ENCODE results near the gene AP5S1. TPM values are rescaled to one million over a fixed set of nuclear protein-coding genes. Genes with fewer than 3 reads are reported as not detected.

The AP5S1 gene
- total and polyA plus RNA-seq, 2 of the 4 experiments (the other 2 are of a cell fraction): 10.1 to 11.7 TPM

DNA sequence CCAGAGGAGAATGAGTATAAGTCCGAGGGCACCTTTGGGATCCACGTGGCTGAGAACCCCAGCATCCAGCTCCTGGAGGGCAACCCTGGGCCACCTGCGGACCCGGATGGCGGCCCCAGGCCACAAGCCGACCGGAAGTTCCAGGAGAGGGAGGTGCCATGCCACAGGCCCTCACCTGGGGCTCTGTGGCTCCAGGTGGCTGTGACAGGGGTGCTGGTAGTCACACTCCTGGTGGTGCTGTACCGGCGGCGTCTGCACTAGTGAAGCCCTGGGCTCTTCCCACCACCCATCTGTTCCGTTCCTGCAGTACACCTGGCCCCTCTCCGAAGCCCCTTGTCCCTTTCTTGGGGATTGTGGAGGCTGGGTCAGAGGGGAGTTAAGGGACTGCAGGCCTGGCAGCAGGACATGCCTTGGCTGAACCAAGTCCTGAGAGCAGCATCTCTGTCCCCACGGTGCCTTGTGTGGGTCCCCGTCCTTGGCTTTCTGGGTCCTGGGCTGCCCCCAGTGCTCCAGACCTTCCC, 45.6 kb downstream of the AP5S1 start:
- no peak overlapping the region for H3K4ac ChIP-seq (ENCODE audit: low read depth, low read length)
- POLR2A ChIA-PET (ENCODE audit: unreplicated experiment): no interaction called here
- DNase-seq: no peak
- no peak overlapping the region for H2BK15ac ChIP-seq (ENCODE audit: low read depth, low read length)
- no peak overlapping the region for H3K14ac ChIP-seq (replicated peaks; ENCODE audit: low read depth, low read length)
- no peak overlapping the region for H2AFZ ChIP-seq (replicated peaks; ENCODE audit: low read length, poor library complexity)
- no peak overlapping the region for H4K5ac ChIP-seq (ENCODE audit: low read depth, low read length)
- H2BK120ac ChIP-seq (ENCODE audit: low read depth, low read length): no peak overlapping the region
- BruUV-seq (replicated peaks): no TSS peak
- H3K9me3 ChIP-seq (ENCODE audit: control insufficient read depth, insufficient read depth, low read length): peaks cover 5% of the 10 kb centered on the region
- peaks cover 74% of the 10 kb centered on the region for H3K36me3 ChIP-seq (ENCODE audit: control insufficient read depth, insufficient read depth, low read length)
- no peak overlapping the region for H3K23ac ChIP-seq (ENCODE audit: low read depth, low read length)
- no peak overlapping the region for H2AK5ac ChIP-seq (ENCODE audit: low read depth, low read length)
- no peak overlapping the region for H3K56ac ChIP-seq (ENCODE audit: extremely low read depth, insufficient read depth, low read length)
- no peak overlapping the region for H3K18ac ChIP-seq (ENCODE audit: low read depth, low read length)
- no peak overlapping the region for H2BK5ac ChIP-seq (ENCODE audit: low read depth, low read length, poor library complexity, severe bottlenecking)
- H3K27ac ChIP-seq (ENCODE audit: insufficient read depth, low read length): no peak overlapping the region
- no peak overlapping the region for H3K4me2 ChIP-seq (ENCODE audit: low read depth, low read length)
- in situ Hi-C loops (cut with MboI; ENCODE audit: low sequenced_read_pairs): no loop called here
- no peak overlapping the region for H4K8ac ChIP-seq (ENCODE audit: low read depth in 2 of 2, low read length in 2 of 2)
- H2BK20ac ChIP-seq (ENCODE audit: low read depth, low read length): no peak overlapping the region
- peaks cover 7% of the 10 kb centered on the region; the same call in 1 of the 2 replicates for H3K9me1 ChIP-seq (ENCODE audit: insufficient read depth, low read length)
- H3K4me1 ChIP-seq (ENCODE audit: control insufficient read depth, insufficient read depth, low read length): no peaks in the 10 kb centered on the region
- ATAC-seq (ENCODE audit: low read depth): no peak
- no peak overlapping the region for H3K9ac ChIP-seq (ENCODE audit: low read depth, low read length)
- no peak overlapping the region for H4K91ac ChIP-seq (ENCODE audit: insufficient read depth, low read depth, low read length)
- peaks cover 19 to 38% of the 10 kb centered on the region in 2 experiments for H3K79me1 ChIP-seq (ENCODE audit: low read depth in 1 of 2, low read length in 2 of 2)
- TF ChIP-seq SMC3 (IDR thresholded peaks at IDR 0.05; ENCODE audit: low read depth, low read length) (no peak), POLR2A (IDR thresholded peaks at IDR 0.05; ENCODE audit: low read depth, low read length) (no peak), BHLHE40 (IDR thresholded peaks at IDR 0.05; ENCODE audit: low read depth, low read length) (no peak), CHD1 (IDR thresholded peaks at IDR 0.05; ENCODE audit: low read depth, low read length) (no peak), NFE2L2 (IDR thresholded peaks at IDR 0.05; ENCODE audit: low read depth, low read length) (no peak)
- CTCF ChIA-PET: no interaction called here
- intact Hi-C loops (cut with micrococcal nuclease): no loop called here
- 93% methylated on average over 6 of the region's 14 CpGs; no CpG with 5 or more reads in 1 of the 2 experiments for WGBS, 2 experiments (ENCODE audit: extremely low coverage in 2 of 2, insufficient read length in 1 of 2)
- H3K27me3 ChIP-seq (ENCODE audit: control insufficient read depth, insufficient read depth, low read length): no peaks in the 10 kb centered on the region
- no peak overlapping the region for H3K4me3 ChIP-seq (ENCODE audit: insufficient read depth, low read depth, low read length)
- dilution Hi-C loops (cut with HindIII; ENCODE audit: low sequenced_read_pairs, unreplicated experiment): no loop called here
- H2AK9ac ChIP-seq (replicated peaks; ENCODE audit: low read depth, low read length, poor library complexity): no peak overlapping the region
- H4K20me1 ChIP-seq (ENCODE audit: insufficient read depth, low read length): peaks cover 27% of the 10 kb centered on the region; the same call in 1 of the 2 replicates

Data from IMR-90 (cell line).